Mesendoderm (in vitro differentiated cells): Measurements from ENCODE around the gene OGN. TPM values are rescaled to one million over a fixed set of nuclear protein-coding genes. Genes with fewer than 3 reads are reported as not detected.

Experiments
- DNase-seq: peaks from one replicate; pipeline ENCODE4 v3.0.0; 2013
- H2AK5ac ChIP-seq: 2 replicates; pipeline ENCODE4 v1.6.1; 2013; ENCODE audit warnings: low read length, inconsistent platforms
- H2BK120ac ChIP-seq: 2 replicates; pipeline ENCODE4 v1.6.1; 2013; ENCODE audit warnings: low read depth, mild to moderate bottlenecking, low read length, moderate library complexity, mixed read lengths
- H2BK15ac ChIP-seq: replicated peaks from 2 replicates; pipeline ENCODE4 v1.6.1; 2013; ENCODE audit warnings: low read depth, mild to moderate bottlenecking, moderate library complexity
- H2BK5ac ChIP-seq: 2 replicates; pipeline ENCODE4 v1.6.1; 2013; ENCODE audit warnings: low read length, inconsistent platforms
- H3K18ac ChIP-seq: 2 replicates; pipeline ENCODE4 v1.6.1; 2013; ENCODE audit warnings: mild to moderate bottlenecking, low read length, mixed read lengths
- H3K23ac ChIP-seq: one replicate; pipeline ENCODE4 v1.6.1; 2013; ENCODE audit warnings: low read length
- H3K27ac ChIP-seq: 2 replicates; pipeline ENCODE4 v1.5.1; 2013; ENCODE audit warnings: low read depth, mild to moderate bottlenecking, inconsistent platforms, low read length, moderate library complexity
- H3K27me3 ChIP-seq: 2 replicates; pipeline ENCODE4 v1.6.1; 2013; ENCODE audit warnings: low read length, control low read depth, mild to moderate bottlenecking, inconsistent platforms; ENCODE audit not compliant: insufficient read depth, poor library complexity
- H3K36me3 ChIP-seq: 2 replicates; pipeline ENCODE4 v1.6.1; 2013; ENCODE audit warnings: low read length, inconsistent platforms; ENCODE audit not compliant: control insufficient read depth, insufficient read depth
- H3K4ac ChIP-seq: one replicate; pipeline ENCODE4 v1.6.1; 2013; ENCODE audit warnings: low read depth, mild to moderate bottlenecking, low read length, moderate library complexity
- H3K4me1 ChIP-seq: 2 replicates; pipeline ENCODE4 v1.6.1; 2013; ENCODE audit warnings: low read depth, low read length, inconsistent platforms; ENCODE audit not compliant: control insufficient read depth
- H3K4me2 ChIP-seq: 2 replicates; pipeline ENCODE4 v1.6.1; 2013; ENCODE audit warnings: low read length
- H3K4me3 ChIP-seq: 2 replicates; pipeline ENCODE4 v1.5.1; 2013; ENCODE audit warnings: mild to moderate bottlenecking, low read length
- H3K56ac ChIP-seq: one replicate; pipeline ENCODE4 v1.6.1; 2013; ENCODE audit warnings: low read length
- H3K79me1 ChIP-seq: 2 replicates; pipeline ENCODE4 v1.6.1; 2013; ENCODE audit warnings: low read length, inconsistent platforms
- H3K79me2 ChIP-seq: 2 replicates; pipeline ENCODE4 v1.6.1; 2013; ENCODE audit warnings: mild to moderate bottlenecking, low read length; ENCODE audit not compliant: control insufficient read depth, insufficient read depth
- H3K9ac ChIP-seq: 2 replicates; pipeline ENCODE4 v1.6.1; 2013; ENCODE audit warnings: low read length, inconsistent platforms
- H4K5ac ChIP-seq: one replicate; pipeline ENCODE4 v1.6.1; 2013; ENCODE audit warnings: low read length
- H4K8ac ChIP-seq: one replicate; pipeline ENCODE4 v1.6.1; 2013; ENCODE audit warnings: low read depth, mild to moderate bottlenecking, control low read depth, low read length, moderate library complexity
- WGBS: extraction: QIAGEN DNeasy Blood & Tissue Kit; methylation state at CpG from one replicate; pipeline ENCODE4 v1.1.7; 2013; ENCODE audit warnings: low lambda C conversion rate, missing lambda C conversion rate; ENCODE audit not compliant: insufficient coverage; ENCODE audit errors: extremely low coverage; 5-methylcytosine and 5-hydroxymethylcytosine counted together
- polyA plus RNA-seq, 2 experiments: library from polyadenylated mRNA; stranded (reverse); fragments of 200-250 nt; gene quantifications; one replicate each; pipeline ENCODE4 v1.2.3, GENCODE V29; 2013

OGN gene, protein sequence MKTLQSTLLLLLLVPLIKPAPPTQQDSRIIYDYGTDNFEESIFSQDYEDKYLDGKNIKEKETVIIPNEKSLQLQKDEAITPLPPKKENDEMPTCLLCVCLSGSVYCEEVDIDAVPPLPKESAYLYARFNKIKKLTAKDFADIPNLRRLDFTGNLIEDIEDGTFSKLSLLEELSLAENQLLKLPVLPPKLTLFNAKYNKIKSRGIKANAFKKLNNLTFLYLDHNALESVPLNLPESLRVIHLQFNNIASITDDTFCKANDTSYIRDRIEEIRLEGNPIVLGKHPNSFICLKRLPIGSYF
- polyA plus RNA-seq (2013, experiment 1 of 2): not detected
- not detected for polyA plus RNA-seq (2013, experiment 2 of 2)

DNA sequence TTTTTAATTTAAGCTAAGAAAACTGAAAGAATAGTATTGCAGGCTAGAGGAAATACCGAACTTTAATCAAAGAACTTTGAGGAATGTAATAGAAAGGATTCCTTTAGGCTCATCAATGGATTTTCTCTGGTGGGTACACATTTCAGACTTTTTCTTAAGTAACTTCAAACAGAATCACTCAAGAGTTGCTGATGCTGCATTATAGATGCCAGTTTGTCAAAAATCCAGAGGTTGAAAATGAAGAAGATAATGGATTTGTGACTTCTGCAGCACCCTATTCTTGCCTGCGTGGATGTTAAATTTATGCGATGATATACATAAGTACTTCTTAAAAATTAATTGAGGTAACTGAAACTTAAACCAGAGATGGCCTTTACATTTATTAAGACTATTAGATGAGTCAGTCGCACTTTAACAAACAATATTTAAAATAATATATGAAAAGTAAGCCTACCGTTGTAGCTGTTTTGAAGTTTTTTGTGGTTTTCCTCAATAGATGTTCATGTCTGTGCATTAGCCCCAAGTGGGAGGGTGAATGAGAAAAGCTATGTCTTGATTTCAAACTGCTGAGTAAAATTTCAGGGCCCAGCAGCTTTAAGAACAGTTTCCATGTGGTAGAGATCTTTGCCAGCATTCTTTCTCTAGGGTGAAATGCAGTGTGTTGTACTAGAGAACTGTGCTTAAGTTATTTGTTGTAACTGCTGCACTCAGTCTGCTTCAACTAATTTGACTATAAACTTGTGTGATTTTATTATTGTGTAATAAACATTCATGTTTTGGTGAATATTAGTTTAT is at the start of gene OGN:
OGN (minus strand) TSS at position 537 of the 795 bp plus-strand sequence. CDS start 1,171 bp downstream, outside the sequence.
- Histone ChIP-seq H4K8ac (no peak within 1 kb of the TSS), H2BK120ac (no peak within 1 kb of the TSS), H4K5ac (no peak within 1 kb of the TSS), H3K79me2 (no peaks in the 10 kb centered on the region), H2BK15ac (no peak within 1 kb of the TSS), H2AK5ac (no peak within 1 kb of the TSS), H3K27ac (no peak within 1 kb of the TSS), H3K18ac (no peak within 1 kb of the TSS), H3K27me3 (no peaks in the 10 kb centered on the region), H3K56ac (no peak within 1 kb of the TSS), H2BK5ac (no peak within 1 kb of the TSS), H3K9ac (no peak within 1 kb of the TSS), H3K36me3 (no peaks in the 10 kb centered on the region), H3K4me1 (no peaks in the 10 kb centered on the region), H3K4me2 (no peak within 1 kb of the TSS), H3K79me1 (no peaks in the 10 kb centered on the region), H3K23ac (no peak within 1 kb of the TSS), H3K4ac (no peak within 1 kb of the TSS), H3K4me3 (no peak within 1 kb of the TSS)
- 100% methylated on average over 1 of the region's 5 CpGs for WGBS
- no peak for DNase-seq

DNA sequence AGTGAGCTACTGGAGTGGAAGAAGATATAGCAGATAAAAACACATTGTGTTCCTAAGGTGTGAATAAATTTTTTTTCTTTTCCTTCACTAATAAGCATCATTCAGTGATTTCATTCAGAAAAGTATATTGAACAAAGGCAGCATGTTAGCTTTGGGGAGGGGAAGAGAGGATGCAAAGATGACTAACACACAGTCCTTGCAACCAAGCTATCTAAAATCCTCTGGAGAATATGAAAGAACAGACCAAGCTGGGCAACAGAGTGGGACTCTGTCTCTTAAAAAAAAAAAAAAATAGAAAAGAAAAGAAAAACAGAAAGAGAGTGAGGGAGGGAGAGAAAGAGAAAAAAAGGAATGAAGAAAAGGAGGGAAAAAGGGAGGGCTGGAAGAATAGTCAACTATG is 42.2 kb upstream of the OGN start:
- H3K56ac ChIP-seq: no peak overlapping the region
- no peak overlapping the region for H2BK5ac ChIP-seq
- H3K4ac ChIP-seq: no peak overlapping the region
- H3K4me2 ChIP-seq: no peak overlapping the region
- H3K27me3 ChIP-seq: no peaks in the 10 kb centered on the region
- H3K36me3 ChIP-seq: no peaks in the 10 kb centered on the region
- no peak overlapping the region for H3K23ac ChIP-seq
- no peak overlapping the region for H3K18ac ChIP-seq
- H2AK5ac ChIP-seq: no peak overlapping the region
- no peaks in the 10 kb centered on the region for H3K4me1 ChIP-seq
- H3K4me3 ChIP-seq: no peak overlapping the region
- H2BK120ac ChIP-seq: no peak overlapping the region
- no peak overlapping the region for H3K27ac ChIP-seq
- H3K79me1 ChIP-seq: no peaks in the 10 kb centered on the region
- H3K79me2 ChIP-seq: no peaks in the 10 kb centered on the region
- H2BK15ac ChIP-seq: no peak overlapping the region
- H4K5ac ChIP-seq: no peak overlapping the region
- H3K9ac ChIP-seq: no peak overlapping the region
- DNase-seq: no peak
- no peak overlapping the region for H4K8ac ChIP-seq

DNA sequence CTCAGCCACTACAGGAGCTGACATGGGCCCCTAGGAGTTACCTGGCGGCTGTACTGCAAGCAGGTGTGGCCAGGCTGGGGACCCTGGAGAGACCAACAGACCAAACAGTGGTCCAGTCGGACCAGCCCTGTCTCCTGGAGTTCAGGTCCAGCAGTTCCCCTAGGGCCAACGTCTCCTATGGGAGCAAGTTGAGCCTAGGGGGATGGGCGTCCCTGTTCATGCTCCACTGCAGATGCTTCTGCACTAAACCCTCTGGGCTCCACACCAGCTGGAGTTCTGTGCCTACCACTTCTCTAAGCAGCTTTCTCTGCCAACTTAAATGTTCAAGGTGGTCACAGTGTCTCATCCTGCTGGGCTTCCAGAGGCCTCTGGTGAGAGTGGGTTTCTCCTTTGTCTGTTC is 40.5 kb upstream of the OGN start:
- no peaks in the 10 kb centered on the region for H3K27me3 ChIP-seq
- no peak overlapping the region for H4K5ac ChIP-seq
- H3K4me3 ChIP-seq: no peak overlapping the region
- no peak overlapping the region for H2BK5ac ChIP-seq
- no peak overlapping the region for H3K4me2 ChIP-seq
- H3K79me2 ChIP-seq: no peaks in the 10 kb centered on the region
- DNase-seq: no peak
- H3K18ac ChIP-seq: no peak overlapping the region
- H3K27ac ChIP-seq: no peak overlapping the region
- H3K56ac ChIP-seq: no peak overlapping the region
- H2BK15ac ChIP-seq: no peak overlapping the region
- no peak overlapping the region for H3K4ac ChIP-seq
- no peak overlapping the region for H2BK120ac ChIP-seq
- H3K79me1 ChIP-seq: no peaks in the 10 kb centered on the region
- H3K4me1 ChIP-seq: no peaks in the 10 kb centered on the region
- no CpG with 5 or more reads among the region's 4 CpGs for WGBS
- no peak overlapping the region for H3K9ac ChIP-seq
- H4K8ac ChIP-seq: no peak overlapping the region
- H3K23ac ChIP-seq: no peak overlapping the region
- no peaks in the 10 kb centered on the region for H3K36me3 ChIP-seq
- H2AK5ac ChIP-seq: no peak overlapping the region

DNA sequence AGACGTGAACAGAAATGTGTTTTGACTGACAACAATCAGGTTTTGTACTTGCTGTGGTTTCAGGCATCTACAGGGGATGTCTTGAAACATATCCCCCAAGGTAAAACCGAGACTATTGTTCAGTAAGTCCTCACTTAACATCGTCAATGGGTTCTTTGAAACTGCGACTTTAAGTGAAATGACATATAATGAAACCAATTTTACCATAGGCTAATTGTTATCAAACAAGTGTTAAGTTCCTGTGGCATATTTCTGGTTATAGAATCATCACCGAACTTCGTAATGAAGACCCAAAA is 36.3 kb upstream of the OGN start:
- H2BK5ac ChIP-seq: no peak overlapping the region
- no peak overlapping the region for H4K8ac ChIP-seq
- H3K79me2 ChIP-seq: no peaks in the 10 kb centered on the region
- no peak overlapping the region for H3K56ac ChIP-seq
- H3K4me1 ChIP-seq: no peaks in the 10 kb centered on the region
- H3K27ac ChIP-seq: no peak overlapping the region
- no peaks in the 10 kb centered on the region for H3K36me3 ChIP-seq
- H2BK15ac ChIP-seq: no peak overlapping the region
- H3K18ac ChIP-seq: no peak overlapping the region
- no peak overlapping the region for H2AK5ac ChIP-seq
- H3K4ac ChIP-seq: no peak overlapping the region
- WGBS: no CpG with 5 or more reads among the region's 6 CpGs
- no peak overlapping the region for H3K4me3 ChIP-seq
- no peak overlapping the region for H3K23ac ChIP-seq
- no peaks in the 10 kb centered on the region for H3K27me3 ChIP-seq
- no peak overlapping the region for H3K9ac ChIP-seq
- no peaks in the 10 kb centered on the region for H3K79me1 ChIP-seq
- no peak overlapping the region for H4K5ac ChIP-seq
- H2BK120ac ChIP-seq: no peak overlapping the region
- H3K4me2 ChIP-seq: no peak overlapping the region
- no peak for DNase-seq

DNA sequence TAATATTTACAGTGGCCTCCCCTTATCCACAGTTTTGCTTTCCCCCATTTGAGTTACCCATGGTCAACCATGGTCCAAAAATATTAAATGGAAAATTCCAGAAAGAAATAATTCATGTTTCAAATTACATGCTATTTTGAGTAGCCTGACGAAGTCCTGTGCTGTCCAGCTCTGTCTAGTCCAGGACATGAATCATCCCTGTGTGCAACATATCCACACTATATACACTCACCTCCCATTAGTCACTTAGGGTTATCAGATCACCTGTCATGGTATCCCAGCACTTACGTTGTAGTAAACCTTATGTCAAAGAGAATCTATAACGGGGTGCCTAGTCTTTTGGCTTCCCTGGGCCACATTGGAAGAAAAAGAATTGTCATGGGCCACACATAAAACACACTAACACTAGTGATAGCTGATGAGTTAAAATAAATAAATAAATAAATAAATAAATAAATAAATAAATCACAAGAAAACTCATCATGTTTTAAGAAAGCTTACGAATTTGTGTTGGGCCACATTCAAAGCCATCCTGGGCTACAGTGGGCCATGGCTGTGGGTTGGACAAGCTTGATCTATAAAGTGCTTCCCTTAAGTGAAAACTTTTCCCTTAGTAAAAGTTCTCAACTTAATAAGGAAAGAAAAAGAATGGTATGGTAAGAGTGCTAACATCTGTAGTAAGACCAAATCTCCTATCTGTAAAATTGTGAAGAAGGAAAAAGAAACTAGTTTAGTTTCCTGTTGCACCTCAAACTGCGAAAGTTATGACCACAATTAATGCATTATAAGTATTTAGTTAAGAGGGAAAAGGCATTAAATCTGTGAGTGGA is 35.8 kb upstream of the OGN start:
- H3K4ac ChIP-seq: no peak overlapping the region
- no peak overlapping the region for H3K4me2 ChIP-seq
- no peak overlapping the region for H3K27ac ChIP-seq
- no peak overlapping the region for H4K5ac ChIP-seq
- no peaks in the 10 kb centered on the region for H3K27me3 ChIP-seq
- H2AK5ac ChIP-seq: no peak overlapping the region
- H4K8ac ChIP-seq: no peak overlapping the region
- H3K23ac ChIP-seq: no peak overlapping the region
- no peak overlapping the region for H2BK5ac ChIP-seq
- WGBS: no CpG with 5 or more reads among the region's 5 CpGs
- no peaks in the 10 kb centered on the region for H3K79me1 ChIP-seq
- H3K36me3 ChIP-seq: no peaks in the 10 kb centered on the region
- H3K56ac ChIP-seq: no peak overlapping the region
- H2BK15ac ChIP-seq: no peak overlapping the region
- H2BK120ac ChIP-seq: no peak overlapping the region
- no peak overlapping the region for H3K18ac ChIP-seq
- no peaks in the 10 kb centered on the region for H3K79me2 ChIP-seq
- H3K4me1 ChIP-seq: no peaks in the 10 kb centered on the region
- no peak overlapping the region for H3K4me3 ChIP-seq
- DNase-seq: no peak
- no peak overlapping the region for H3K9ac ChIP-seq
